ENCODE measurements around the gene TMEM239.

The TMEM239 gene

GRCh38 chr20:2795451-2795850 is 20.7 kb upstream of the TMEM239 start:
- peak; percentile 9 to 16 for DNase-seq
- TF ChIP-seq POLR2A (IDR thresholded peaks at IDR 0.05; ENCODE audit: low read length) (no peak), GATA1 (IDR thresholded peaks at IDR 0.05; ENCODE audit: low read depth, low read length) (no peak)

DNA sequence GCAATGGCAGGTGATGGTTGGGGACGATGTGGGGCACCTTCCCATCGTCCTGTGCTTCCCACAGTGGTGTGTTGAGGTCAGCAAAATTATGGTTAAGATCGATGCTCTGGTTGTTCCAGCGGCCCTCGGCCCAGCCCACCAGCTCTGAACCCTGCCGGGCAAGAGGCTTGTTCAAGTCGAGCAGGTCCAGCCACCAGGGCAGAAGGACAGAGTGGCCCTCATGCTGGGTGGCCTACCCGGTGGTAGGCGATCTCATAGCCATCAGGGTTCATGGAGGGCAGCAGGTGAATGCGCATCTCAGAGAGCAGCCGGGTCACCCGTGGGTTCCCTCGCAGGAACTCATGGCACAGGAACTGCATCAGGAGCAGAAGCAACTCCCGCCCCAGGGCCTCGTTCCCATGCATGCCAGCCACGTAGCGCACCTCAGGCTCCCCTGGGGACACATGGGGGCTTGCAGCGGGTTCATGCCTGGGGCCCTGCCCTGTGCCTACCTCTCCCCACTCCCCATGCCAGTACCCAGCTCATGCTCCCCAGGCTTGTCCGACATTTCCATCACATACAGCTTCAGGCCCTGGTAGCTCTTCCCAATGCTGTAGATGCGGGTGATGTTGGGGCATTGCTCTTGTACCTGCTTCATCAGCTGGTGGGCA is 20.0 kb upstream of the TMEM239 start:
- TF ChIP-seq POLR2A (IDR thresholded peaks at IDR 0.05; ENCODE audit: low read length) (no peak), GATA1 (IDR thresholded peaks at IDR 0.05; ENCODE audit: low read depth, low read length) (no peak)
- DNase-seq, result no peak

DNA sequence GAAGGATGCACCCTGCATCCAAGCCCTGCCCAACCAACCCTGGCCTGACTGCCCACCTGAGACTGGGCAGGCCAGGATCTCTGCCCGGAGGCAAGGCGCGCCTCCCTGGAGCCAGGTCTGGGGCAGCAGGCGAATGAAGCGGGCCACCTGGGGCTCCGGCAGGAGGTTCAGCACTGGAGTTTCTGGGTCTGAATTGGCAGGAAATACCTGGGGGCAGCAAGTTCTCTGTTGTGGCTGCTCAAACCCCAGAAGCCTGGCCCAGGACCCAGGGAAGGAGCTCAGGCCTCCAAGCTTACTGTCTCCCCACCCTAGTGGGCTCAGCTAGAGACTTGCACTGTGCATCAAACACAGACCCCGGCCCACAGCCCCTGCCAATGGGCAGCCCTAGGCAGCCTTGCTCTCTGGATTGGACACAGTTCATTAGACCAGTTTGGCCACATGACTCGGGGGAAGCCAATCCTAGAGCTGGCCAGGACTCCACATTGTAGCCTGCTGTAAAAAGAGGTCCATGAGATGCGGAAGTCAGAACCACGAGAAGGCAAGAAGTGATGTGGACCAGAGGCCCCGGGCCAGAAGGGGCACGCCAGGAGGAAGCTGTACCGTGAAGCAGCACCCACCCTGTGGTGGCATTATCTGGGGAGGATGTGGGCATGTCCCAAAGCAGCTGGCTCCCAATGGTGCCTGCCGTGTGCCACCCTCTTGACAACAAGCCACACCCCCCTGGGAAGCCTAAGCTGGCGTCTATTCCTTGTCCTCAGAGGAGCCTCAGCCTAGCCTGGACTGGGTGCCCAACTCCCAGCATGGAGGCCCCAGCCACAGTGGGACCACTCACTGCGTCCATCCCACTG is 18.8 kb upstream of the TMEM239 start:
- no peak for DNase-seq
- no peak for TF ChIP-seq GATA1 (IDR thresholded peaks at IDR 0.05; ENCODE audit: low read depth, low read length)
- no peak for TF ChIP-seq POLR2A (IDR thresholded peaks at IDR 0.05; ENCODE audit: low read length)

DNA sequence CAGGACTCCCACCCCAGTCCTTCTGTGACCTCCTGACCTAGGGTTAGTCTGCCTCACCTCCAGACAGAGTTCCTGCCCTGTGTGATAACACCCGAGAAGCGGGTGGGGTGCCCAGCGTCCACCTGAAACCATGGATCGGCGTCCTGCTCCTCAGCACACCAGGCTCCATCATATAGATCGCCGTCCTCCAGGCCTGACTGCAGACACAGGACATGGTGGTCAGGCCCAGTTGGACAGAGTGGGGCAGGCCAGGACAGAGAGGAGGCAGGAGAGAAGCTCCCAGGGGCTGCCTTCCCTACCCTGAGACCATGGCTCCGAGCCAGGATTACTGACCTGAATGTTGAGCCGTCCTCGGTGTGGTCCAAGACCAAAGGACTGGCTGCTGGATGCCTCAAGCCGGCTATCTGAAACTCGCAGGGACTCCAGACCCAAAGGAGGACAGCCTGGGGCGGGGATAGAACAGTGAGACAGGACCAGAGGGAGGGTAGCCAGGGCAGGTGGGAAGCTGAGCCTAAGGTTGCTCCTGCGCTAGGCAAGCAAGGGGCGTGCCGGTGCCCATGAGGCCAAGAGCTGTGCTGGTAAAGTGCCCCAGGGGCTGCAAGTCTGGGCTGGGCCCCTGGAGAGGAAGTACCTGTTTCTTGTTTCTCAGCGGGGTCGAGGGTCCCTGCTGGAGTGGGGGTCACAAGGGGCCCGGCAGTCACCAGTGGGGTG is 17.9 kb upstream of the TMEM239 start:
- DNase-seq, result no peak
- no peak for TF ChIP-seq GATA1 (IDR thresholded peaks at IDR 0.05; ENCODE audit: low read depth, low read length)
- no peak for TF ChIP-seq POLR2A (IDR thresholded peaks at IDR 0.05; ENCODE audit: low read length)

GRCh38 chr20:2798814-2799213 is 17.4 kb upstream of the TMEM239 start:
- no peak for DNase-seq
- TF ChIP-seq GATA1 (IDR thresholded peaks at IDR 0.05; ENCODE audit: low read depth, low read length), result no peak

GRCh38 chr20:2799271-2799670 is 16.9 kb upstream of the TMEM239 start:
- TF ChIP-seq GATA1 (IDR thresholded peaks at IDR 0.05; ENCODE audit: low read depth, low read length), result no peak
- TF ChIP-seq POLR2A (IDR thresholded peaks at IDR 0.05; ENCODE audit: low read length), result no peak
- no peak for DNase-seq

DNA sequence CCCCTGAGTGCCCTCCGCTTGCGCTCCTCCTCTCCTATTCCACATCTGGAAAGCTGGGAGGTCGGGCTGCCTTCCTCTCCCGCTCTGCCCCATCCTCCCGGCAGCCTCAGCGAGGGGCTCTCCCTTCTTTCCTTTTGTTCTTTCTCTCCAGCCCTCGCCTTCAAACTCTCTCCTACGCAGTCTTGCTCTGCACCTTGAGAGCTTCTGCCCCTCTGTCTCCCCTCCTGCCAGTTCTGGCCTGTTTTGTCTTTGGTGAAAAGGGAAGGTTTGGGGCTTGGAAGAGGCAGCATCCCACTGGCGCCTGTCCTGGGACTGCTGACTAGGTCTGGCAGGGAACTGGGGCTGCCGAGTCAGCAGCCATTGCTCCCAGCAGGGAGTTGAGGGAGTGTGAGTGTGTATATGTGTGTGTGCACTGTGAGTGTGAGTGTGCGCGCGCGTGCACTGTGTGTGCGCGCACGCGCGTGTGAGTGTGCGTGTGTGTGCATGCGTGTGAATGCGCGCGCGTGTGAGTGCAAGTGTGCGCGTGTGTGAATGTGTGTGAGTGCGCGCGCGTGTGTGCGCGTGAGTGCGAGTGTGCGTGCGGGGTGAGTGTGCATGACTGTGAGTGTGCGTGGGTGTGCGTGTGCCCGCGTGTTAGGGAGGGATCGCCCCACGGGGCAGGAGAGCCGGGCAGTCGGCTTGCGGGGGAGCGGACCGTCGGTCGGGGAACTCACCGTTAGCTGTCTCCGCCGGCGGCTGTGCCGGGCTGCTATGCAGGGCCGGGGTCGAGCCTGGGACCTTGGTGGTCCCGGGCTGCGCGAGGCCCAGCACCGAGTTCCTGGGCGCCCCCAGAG is 16.3 kb upstream of the TMEM239 start:
- TF ChIP-seq GATA1 (IDR thresholded peaks at IDR 0.05; ENCODE audit: low read depth, low read length), result no peak
- no peak for TF ChIP-seq POLR2A (IDR thresholded peaks at IDR 0.05; ENCODE audit: low read length)
- no peak for DNase-seq

- DNase-seq, result no peak
- no peak for TF ChIP-seq GATA1 (IDR thresholded peaks at IDR 0.05; ENCODE audit: low read depth, low read length)
- no peak for TF ChIP-seq POLR2A (IDR thresholded peaks at IDR 0.05; ENCODE audit: low read length)
Measured at GRCh38 chr20:2800521-2801285, 15.5 kb upstream of the TMEM239 start, which contains the start of gene CPXM1. Gene CPXM1 (minus strand): TSS chr20:2800627. CDS start chr20:2800572, 55 bp downstream.

DNA sequence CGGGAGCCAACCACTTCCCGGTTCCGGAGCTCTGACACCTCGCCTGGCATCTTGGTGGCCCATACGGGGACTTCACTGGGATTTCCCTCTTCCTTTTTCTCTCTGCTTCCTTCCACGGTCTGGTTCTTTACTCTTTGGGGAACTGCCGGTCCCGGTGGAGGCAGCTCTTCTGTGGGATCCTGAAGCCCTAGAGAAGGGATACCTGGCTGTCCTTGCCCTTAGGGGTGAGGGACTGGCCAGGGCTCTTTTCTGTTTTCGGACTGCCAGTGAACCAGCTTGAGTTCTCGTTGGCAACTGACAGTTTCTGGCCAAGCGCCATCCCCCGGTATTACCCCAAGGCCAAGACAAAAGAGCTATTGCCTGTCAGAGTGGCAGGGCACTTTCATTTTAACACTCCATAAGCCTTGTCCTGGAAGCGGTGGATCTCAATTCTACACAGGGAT is 14.9 kb upstream of the TMEM239 start:
- no peak for DNase-seq

GRCh38 chr20:2804041-2804828 is 11.9 kb upstream of the TMEM239 start:
- no peak for TF ChIP-seq GATA1 (IDR thresholded peaks at IDR 0.05; ENCODE audit: low read depth, low read length)
- no peak for TF ChIP-seq POLR2A (IDR thresholded peaks at IDR 0.05; ENCODE audit: low read length)
- no peak for DNase-seq

More for the DNA sequence above, 14.9 kb upstream of the TMEM239 start:
- no peak for TF ChIP-seq GATA1 (IDR thresholded peaks at IDR 0.05; ENCODE audit: low read depth, low read length)
- no peak for TF ChIP-seq POLR2A (IDR thresholded peaks at IDR 0.05; ENCODE audit: low read length)

GRCh38 chr20:2804852-2805688 is 11.1 kb upstream of the TMEM239 start:
- DNase-seq, result no peak
- no peak for TF ChIP-seq POLR2A (IDR thresholded peaks at IDR 0.05; ENCODE audit: low read length)
- no peak for TF ChIP-seq GATA1 (IDR thresholded peaks at IDR 0.05; ENCODE audit: low read depth, low read length)
